ENCODE results near the gene FAM3A. TPM values are rescaled to one million over a fixed set of nuclear protein-coding genes. Genes with fewer than 3 reads are reported as not detected.
A peak's percentile ranks its signal among the peaks of the same experiment; 100 is the strongest.

Gene FAM3A
- total and polyA plus RNA-seq, 9 of the 15 experiments (the other 6 are each of a cell fraction or from before 2014, with no cell fraction given) = 0.75 to 70.6 (median 27.0) TPM

GRCh38 chrX:154495472-154495922 is 20.5 kb downstream of the FAM3A start:
- H3K9me1 ChIP-seq (ENCODE audit: control insufficient read depth, insufficient read depth, low read length) = no peaks in the 10 kb centered on the region
- ATAC-seq = peak; percentile 82
- H3K9me3 ChIP-seq (replicated peaks; ENCODE audit: control insufficient read depth, insufficient read depth, low read depth, low read length) = no peaks in the 10 kb centered on the region
- FAIRE-seq = peak; percentile 99
- CTCF ChIA-PET (ENCODE audit: low intra/inter-chr PET ratio) = interaction anchor here (1.5 kb wide), 1 partner anchor 39 kb away, joined by 4 read pairs; no protein-coding TSS in a partner anchor
- no peak overlapping the region for H3K4me3 ChIP-seq
- peak overlapping the region; percentile 87 for H3K27ac ChIP-seq (ENCODE audit: extremely low read depth, low read depth, low read length)
- peaks cover 7% of the 10 kb centered on the region; the same call in 2 of the 3 replicates for H3K79me2 ChIP-seq (ENCODE audit: control insufficient read depth, insufficient read depth, low read length)
- peak; percentile 30 to 84 (median 54) for DNase-seq (ENCODE audit: extremely low read depth in 1 of 4, low spot score in 3 of 4)
- no peaks in the 10 kb centered on the region for H3K36me3 ChIP-seq (ENCODE audit: control insufficient read depth, insufficient read depth, low read length)
- intact Hi-C loops (cut with micrococcal nuclease) = loop anchor here (10.0 kb wide), 1 partner anchor 121 kb away; the partner anchor contains the start of genes EMD and FLNA
- no peaks in the 10 kb centered on the region for H3K27me3 ChIP-seq (ENCODE audit: control insufficient read depth in 2 of 2, insufficient read depth in 2 of 2, low read length in 2 of 2)
- peaks cover 41 to 42% of the 10 kb centered on the region in 2 experiments for H3K4me1 ChIP-seq (replicated peaks in 1 of 2; ENCODE audit: control insufficient read depth in 2 of 2, insufficient read depth in 2 of 2, low read length in 2 of 2)
- H3K4me2 ChIP-seq (ENCODE audit: insufficient read depth, low read length) = peak overlapping the region; percentile 43; the same call in 1 of the 2 replicates
- H2AFZ ChIP-seq (ENCODE audit: low read depth, low read length) = 0 out of 2 replicates have a peak overlapping the region, but pooled peaks have one; percentile 45
- peak overlapping the region in 1 of 2 experiments; percentile 52; a peak in 2 of 4 replicates for H3K9ac ChIP-seq (ENCODE audit: insufficient read depth in 1 of 2, low read depth in 2 of 2, low read length in 2 of 2)
- H4K20me1 ChIP-seq (replicated peaks; ENCODE audit: control insufficient read depth, insufficient read depth, low read length) = no peaks in the 10 kb centered on the region
- WGBS (ENCODE audit: insufficient coverage, low coverage, missing lambda C conversion rate) = 6% methylated on average over 6 of the region's 6 CpGs
- BruUV-seq (replicated peaks) = no TSS peak
- in situ Hi-C loops (cut with MboI) = no loop called here
- POLR2A ChIA-PET = interaction anchor here (0.8 to 1.3 kb wide), 3 partner anchors 9 to 268 kb away, joined by 3 to 6 read pairs (median 4); partner anchors contain the start of gene UBL4A
- TF ChIP-seq E2F3 (CRISPR knock-in tag; IDR thresholded peaks at IDR 0.05) = no peak
- no peak for TF ChIP-seq ZNF3 (CRISPR knock-in tag; IDR thresholded peaks at IDR 0.05)
- TF ChIP-seq DNMT1 (IDR thresholded peaks at IDR 0.05) = no peak
- no peak for TF ChIP-seq ZNF354B (CRISPR knock-in tag; IDR thresholded peaks at IDR 0.05)
- peak; percentile 90 for TF ChIP-seq BCOR (IDR thresholded peaks at IDR 0.05)
- TF ChIP-seq GATA2 (CRISPR knock-in tag; IDR thresholded peaks at IDR 0.05) = peak; percentile 55; the same call in 1 of the 2 replicates
- TF ChIP-seq RFX1 (IDR thresholded peaks at IDR 0.05) = no peak
- TF ChIP-seq BRF1 (IDR thresholded peaks at IDR 0.05; ENCODE audit: borderline replicate concordance, extremely low read depth, insufficient read length) = no peak
- TF ChIP-seq ZNF57 (CRISPR knock-in tag; IDR thresholded peaks at IDR 0.05) = no peak
- TF ChIP-seq MGA (IDR thresholded peaks at IDR 0.05) = no peak
- no peak for TF ChIP-seq ZKSCAN3 (CRISPR knock-in tag; IDR thresholded peaks at IDR 0.05)
- TF ChIP-seq HIVEP1 (CRISPR knock-in tag; IDR thresholded peaks at IDR 0.05) = no peak
- TF ChIP-seq GTF2E2 (tag; IDR thresholded peaks at IDR 0.05) = no peak
- no peak for TF ChIP-seq ZNF717 (CRISPR knock-in tag; IDR thresholded peaks at IDR 0.05)
